Measurements from ENCODE around the gene JAG1. TPM values are rescaled to one million over a fixed set of nuclear protein-coding genes. Genes with fewer than 3 reads are reported as not detected.

Gene JAG1
- total RNA-seq, 4 donors from 2014 or later = 93.1 to 133 (median 112) TPM

DNA sequence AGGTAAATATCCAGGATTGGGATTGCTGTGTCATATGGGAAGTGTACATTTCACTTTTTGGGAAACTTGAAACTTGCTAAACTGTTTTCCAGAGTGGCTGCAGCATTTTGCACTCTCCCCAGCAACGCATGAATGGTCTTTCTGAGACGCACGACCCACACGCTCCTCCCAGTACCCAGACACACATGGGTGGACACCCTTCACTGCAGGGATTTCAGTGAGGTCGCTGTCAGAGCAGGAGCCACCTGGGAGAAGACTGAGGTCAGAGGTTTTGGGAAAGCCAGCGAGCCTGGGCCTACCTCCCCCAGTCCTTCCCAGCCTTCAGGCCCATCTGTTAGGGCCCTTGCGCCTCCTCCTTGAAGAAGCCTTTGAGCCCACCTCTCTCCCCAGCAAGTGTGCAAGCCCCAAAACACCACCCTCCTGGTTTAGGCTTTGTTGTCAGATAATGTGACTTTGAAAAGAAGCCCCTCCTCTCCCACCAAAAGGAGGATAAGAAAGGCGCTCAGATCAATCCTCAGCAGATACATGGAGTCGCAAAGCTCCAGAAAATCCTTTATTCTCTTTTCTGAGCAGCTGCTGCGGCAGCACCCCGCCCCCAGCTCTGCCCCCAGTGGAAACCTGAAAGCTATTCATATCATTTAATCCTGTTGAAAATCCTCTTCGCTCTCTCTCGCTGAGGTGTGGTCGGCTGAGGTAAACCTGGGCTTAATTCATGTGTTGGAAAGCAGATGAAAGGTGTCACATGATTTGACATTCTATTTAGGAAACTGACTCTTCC lies 12.7 kb upstream of the JAG1 start:
- Histone ChIP-seq H3K36me3 (no peaks in the 10 kb centered on the region), H3K27ac (no peak overlapping the region), H3K27me3 (no peaks in the 10 kb centered on the region), H3K9me3 (no peaks in the 10 kb centered on the region), H3K4me1 (no peaks in the 10 kb centered on the region), H3K4me3 (no peak overlapping the region)
- 92 to 94% methylated on average over 14 of the region's 14 CpGs for WGBS, 2 donors
- TF ChIP-seq EP300 (IDR thresholded peaks at IDR 0.05) (no peak), POLR2A (IDR thresholded peaks at IDR 0.05) (no peak)
- TF ChIP-seq, protein P1, sequence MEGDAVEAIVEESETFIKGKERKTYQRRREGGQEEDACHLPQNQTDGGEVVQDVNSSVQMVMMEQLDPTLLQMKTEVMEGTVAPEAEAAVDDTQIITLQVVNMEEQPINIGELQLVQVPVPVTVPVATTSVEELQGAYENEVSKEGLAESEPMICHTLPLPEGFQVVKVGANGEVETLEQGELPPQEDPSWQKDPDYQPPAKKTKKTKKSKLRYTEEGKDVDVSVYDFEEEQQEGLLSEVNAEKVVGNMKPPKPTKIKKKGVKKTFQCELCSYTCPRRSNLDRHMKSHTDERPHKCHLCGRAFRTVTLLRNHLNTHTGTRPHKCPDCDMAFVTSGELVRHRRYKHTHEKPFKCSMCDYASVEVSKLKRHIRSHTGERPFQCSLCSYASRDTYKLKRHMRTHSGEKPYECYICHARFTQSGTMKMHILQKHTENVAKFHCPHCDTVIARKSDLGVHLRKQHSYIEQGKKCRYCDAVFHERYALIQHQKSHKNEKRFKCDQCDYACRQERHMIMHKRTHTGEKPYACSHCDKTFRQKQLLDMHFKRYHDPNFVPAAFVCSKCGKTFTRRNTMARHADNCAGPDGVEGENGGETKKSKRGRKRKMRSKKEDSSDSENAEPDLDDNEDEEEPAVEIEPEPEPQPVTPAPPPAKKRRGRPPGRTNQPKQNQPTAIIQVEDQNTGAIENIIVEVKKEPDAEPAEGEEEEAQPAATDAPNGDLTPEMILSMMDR (IDR thresholded peaks at IDR 0.05) = no peak
- DNase-seq (ENCODE audit: low spot score in 2 of 2) = no peak

DNA sequence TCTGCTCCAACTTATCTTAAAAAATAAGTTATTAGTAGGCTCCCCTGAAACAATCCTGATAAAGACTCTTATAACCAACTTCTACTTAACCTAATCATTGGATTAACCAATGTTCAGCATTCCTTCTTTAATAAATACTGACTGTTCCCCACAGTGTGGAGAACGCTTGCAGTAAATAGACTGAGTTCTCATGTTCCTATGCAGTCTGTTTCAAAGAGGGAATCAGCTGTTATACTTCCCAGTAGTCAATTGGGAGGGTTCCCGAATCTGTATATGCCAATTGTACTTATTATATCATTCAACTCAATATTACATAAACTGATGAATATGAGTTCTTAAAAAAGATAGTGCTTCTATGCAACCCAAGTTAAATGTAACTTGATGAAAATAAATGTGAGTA lies 9.7 kb upstream of the JAG1 start:
- WGBS, 2 donors = 89 to 94% methylated on average over 2 of the region's 2 CpGs
- TF ChIP-seq EP300 (IDR thresholded peaks at IDR 0.05) = no peak
- no peak for TF ChIP-seq POLR2A (IDR thresholded peaks at IDR 0.05)
- TF ChIP-seq, protein P1 (IDR thresholded peaks at IDR 0.05) = no peak

DNA sequence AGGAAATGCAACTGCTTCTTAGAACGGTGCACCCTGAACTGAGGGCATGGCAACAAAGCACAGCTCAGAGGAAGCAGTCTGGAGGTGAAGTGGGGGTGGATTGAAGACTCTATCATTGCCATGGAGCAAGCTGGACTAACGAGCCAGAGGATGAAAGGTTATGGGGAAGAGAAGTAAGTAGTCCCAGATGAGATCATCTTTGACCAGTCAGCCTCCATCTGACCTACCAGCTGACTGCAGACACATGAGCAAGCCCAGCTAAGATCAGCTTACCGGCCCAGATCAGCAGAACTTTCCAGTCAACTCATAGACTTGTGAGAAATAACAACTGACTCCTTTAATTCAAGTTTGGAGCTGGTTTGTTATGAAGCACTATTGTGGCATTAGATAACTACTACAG lies 9.1 kb upstream of the JAG1 start:
- Histone ChIP-seq H3K36me3 (no peaks in the 10 kb centered on the region), H3K4me3 (no peak overlapping the region), H3K4me1 (no peaks in the 10 kb centered on the region), H3K9me3 (peaks cover 0 to 6% (median 0%) of the 10 kb centered on the region in 4 donors), H3K27ac (no peak overlapping the region), H3K27me3 (no peaks in the 10 kb centered on the region)
- TF ChIP-seq EP300 (IDR thresholded peaks at IDR 0.05) (no peak), POLR2A (IDR thresholded peaks at IDR 0.05) (no peak)
- TF ChIP-seq, protein P1 (IDR thresholded peaks at IDR 0.05) = no peak
- WGBS, 2 donors = 36 to 41% methylated on average over 3 of the region's 3 CpGs
- DNase-seq (ENCODE audit: low spot score in 2 of 2) = no peak

More for the DNA sequence above, 9.7 kb upstream of the JAG1 start:
- no peaks in the 10 kb centered on the region for H3K27me3 ChIP-seq
- no peaks in the 10 kb centered on the region for H3K4me1 ChIP-seq
- H3K4me3 ChIP-seq = no peak overlapping the region
- H3K27ac ChIP-seq = no peak overlapping the region
- H3K36me3 ChIP-seq = no peaks in the 10 kb centered on the region
- no peak for DNase-seq (ENCODE audit: low spot score in 2 of 2)
- peaks cover 0 to 6% (median 0%) of the 10 kb centered on the region in 4 donors for H3K9me3 ChIP-seq

DNA sequence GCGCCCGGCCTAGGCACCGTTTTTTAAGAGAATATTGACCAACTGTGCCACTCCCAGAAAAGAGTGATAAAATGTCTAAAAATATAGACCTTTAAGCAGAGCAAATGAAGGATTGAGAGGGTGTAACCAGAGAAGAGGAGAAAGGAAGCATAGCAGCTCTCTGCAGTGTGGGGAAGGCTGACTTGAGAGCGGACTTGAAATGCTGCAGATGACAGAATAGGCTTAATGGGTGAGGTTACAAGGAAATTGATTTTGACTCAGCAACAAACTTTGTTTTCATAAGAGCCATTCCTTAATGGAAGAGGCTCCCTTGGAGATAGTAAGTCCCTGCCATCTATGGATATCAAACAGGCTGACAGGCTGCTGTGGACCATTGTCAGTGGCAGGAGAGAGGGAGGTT lies 7.7 kb upstream of the JAG1 start:
- TF ChIP-seq, protein P1 (IDR thresholded peaks at IDR 0.05) = no peak
- TF ChIP-seq EP300 (IDR thresholded peaks at IDR 0.05) = no peak
- TF ChIP-seq POLR2A (IDR thresholded peaks at IDR 0.05) = no peak
- no peaks in the 10 kb centered on the region for H3K36me3 ChIP-seq
- WGBS, 2 donors = 94 to 95% methylated on average over 4 of the region's 4 CpGs
- no peaks in the 10 kb centered on the region for H3K4me1 ChIP-seq
- H3K4me3 ChIP-seq = no peak overlapping the region
- H3K9me3 ChIP-seq = peaks cover 0 to 6% (median 0%) of the 10 kb centered on the region in 4 donors
- DNase-seq (ENCODE audit: low spot score in 2 of 2) = no peak
- no peak overlapping the region for H3K27ac ChIP-seq
- no peaks in the 10 kb centered on the region for H3K27me3 ChIP-seq

DNA sequence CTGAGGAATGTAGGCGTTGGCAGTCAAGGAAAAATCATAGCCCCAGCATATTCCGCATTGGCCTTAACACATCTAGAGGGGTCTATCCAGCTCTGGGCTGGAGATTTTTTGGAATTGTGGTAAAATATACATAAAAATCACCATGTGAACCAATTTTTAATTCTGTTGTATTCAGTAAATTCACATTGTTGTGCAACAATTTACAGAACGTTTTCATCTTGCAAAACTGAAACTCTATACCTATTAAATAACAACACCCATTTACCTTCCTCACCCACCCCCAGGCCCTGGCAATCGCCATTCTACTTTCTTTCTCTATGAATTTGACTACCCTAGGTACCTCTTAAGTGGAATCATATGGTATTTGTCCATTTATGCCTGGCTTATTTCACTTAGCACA lies 6.8 kb upstream of the JAG1 start:
- DNase-seq (ENCODE audit: low spot score in 2 of 2) = no peak

More for the DNA sequence above, 6.8 kb upstream of the JAG1 start:
- peaks cover 0 to 6% (median 0%) of the 10 kb centered on the region in 4 donors for H3K9me3 ChIP-seq
- H3K4me3 ChIP-seq = no peak overlapping the region
- no peak overlapping the region for H3K27ac ChIP-seq
- TF ChIP-seq POLR2A (IDR thresholded peaks at IDR 0.05) (no peak), EP300 (IDR thresholded peaks at IDR 0.05) (no peak)
- TF ChIP-seq, protein P1 (IDR thresholded peaks at IDR 0.05) = no peak
- 87 to 88% methylated on average over 4 of the region's 4 CpGs for WGBS, 2 donors
- H3K36me3 ChIP-seq = no peaks in the 10 kb centered on the region
- H3K4me1 ChIP-seq = peaks cover 0 to 1% (median 0%) of the 10 kb centered on the region in 4 donors
- H3K27me3 ChIP-seq = no peaks in the 10 kb centered on the region
